SK-N-SH (cell line): Measurements from ENCODE around the gene DGLUCY. TPM values are rescaled to one million over a fixed set of nuclear protein-coding genes. Genes with fewer than 3 reads are reported as not detected.

Source experiments
- CTCF ChIA-PET: fragments of 300-600, 350-600 bp; formaldehyde crosslinking; extraction: SDS; loops from one replicate; lab custom pipeline; 2021; lab: Yijun Ruan, JAX
- POLR2A ChIA-PET: fragments of 350-600 bp; sonication (Branson Sonifier 250); formaldehyde crosslinking; extraction: SDS; loops from one replicate; lab custom pipeline; 2020; ENCODE audit warnings: antibody characterized with exemption, inconsistent platforms; lab: Yijun Ruan, JAX
- DNase-seq: peaks from one replicate; pipeline ENCODE4 v3.0.0; 2012
- H2AFZ ChIP-seq: fragments of 200-600 bp; sonication (generic); 2 replicates; pipeline ENCODE4 v1.8.1; 2016; ENCODE audit warnings: antibody characterized with exemption, mild to moderate bottlenecking, low read depth
- H3F3A ChIP-seq: fragments of 200-600 bp; sonication (generic); replicated peaks from 2 replicates; pipeline ENCODE3; 2016; ENCODE audit warnings: antibody characterized with exemption, mild to moderate bottlenecking; ENCODE audit not compliant: insufficient read depth
- H3K27ac ChIP-seq, 2 experiments: fragments of 200-500 bp in 1 of 2; fragments of 200-600 bp in 1 of 2; sonication (Bioruptor generic) in 1 of 2; sonication (generic), shearing (Covaris generic) in 1 of 2; 2 replicates each; pipeline versions ENCODE4 v1.5.1 to v1.6.1; 2014 to 2016; ENCODE audit warnings: low read depth in 2 of 2, inconsistent platforms in 1 of 2, low read length in 1 of 2, mild to moderate bottlenecking in 1 of 2, mixed read lengths in 1 of 2
- H3K27me3 ChIP-seq: fragments of 200-600 bp; sonication (generic), shearing (Covaris generic); 2 replicates; pipeline ENCODE4 v1.6.1; 2016; ENCODE audit warnings: mixed run types; ENCODE audit not compliant: insufficient read depth
- H3K36me3 ChIP-seq, 2 experiments: fragments of 200-500 bp in 1 of 2; fragments of 200-600 bp in 1 of 2; sonication (Bioruptor generic) in 1 of 2; sonication (generic) in 1 of 2; replicated peaks in 1 of 2; 2 replicates each; pipeline versions ENCODE3 to v1.5.1; 2014 to 2016; ENCODE audit warnings: low read length in 1 of 2, mild to moderate bottlenecking in 1 of 2; ENCODE audit not compliant: insufficient read depth in 2 of 2, control insufficient read depth in 1 of 2
- H3K4me1 ChIP-seq, 2 experiments: fragments of 200-500 bp in 1 of 2; fragments of 200-600 bp in 1 of 2; sonication (Bioruptor generic) in 1 of 2; sonication (generic), shearing (Covaris generic) in 1 of 2; 2 replicates each; pipeline versions ENCODE4 v1.5.1 to v1.6.1; 2014 to 2016; ENCODE audit warnings: low read depth in 1 of 2, low read length in 1 of 2, mixed run types in 1 of 2; ENCODE audit not compliant: insufficient read depth in 2 of 2, control insufficient read depth in 1 of 2
- H3K4me2 ChIP-seq: fragments of 200-600 bp; sonication (generic), shearing (Covaris generic); 2 replicates; pipeline ENCODE4 v1.6.1; 2017; ENCODE audit warnings: mixed run types
- H3K4me3 ChIP-seq, 2 experiments: fragments of 200-500 bp in 1 of 2; fragments of 200-600 bp in 1 of 2; sonication (Bioruptor generic) in 1 of 2; sonication (generic), shearing (Covaris generic) in 1 of 2; 2 replicates each; pipeline versions ENCODE4 v1.5.1 to v1.8.1; 2014 to 2016; ENCODE audit warnings: low read depth in 2 of 2, inconsistent platforms in 1 of 2, low read length in 1 of 2, mild to moderate bottlenecking in 1 of 2, mixed read lengths in 1 of 2, moderate library complexity in 1 of 2
- H3K79me2 ChIP-seq: fragments of 200-600 bp; sonication (generic); 2 replicates; pipeline ENCODE4 v1.8.1; 2017; ENCODE audit warnings: mild to moderate bottlenecking; ENCODE audit not compliant: insufficient read depth
- H3K9ac ChIP-seq: fragments of 200-600 bp; sonication (generic); 2 replicates; pipeline ENCODE4 v1.6.1; 2017; ENCODE audit warnings: mixed run types
- H3K9me2 ChIP-seq: fragments of 200-600 bp; sonication (generic); 2 replicates; pipeline ENCODE4 v1.6.1; 2017; ENCODE audit warnings: mixed run types
- H3K9me3 ChIP-seq: fragments of 200-600 bp; sonication (generic); 2 replicates; pipeline ENCODE4 v1.6.1; 2017; ENCODE audit warnings: mixed run types, mild to moderate bottlenecking, moderate library complexity
- H4K20me1 ChIP-seq: fragments of 200-600 bp; sonication (generic); 2 replicates; pipeline ENCODE4 v1.6.1; 2017; ENCODE audit warnings: mild to moderate bottlenecking, mixed run types; ENCODE audit not compliant: insufficient read depth
- CTCF ChIP-seq: fragments of 200-600 bp; sonication (generic); IDR thresholded peaks from 2 replicates; pipeline ENCODE4 v1.6.1; 2017; ENCODE audit warnings: antibody characterized with exemption, mild to moderate bottlenecking, moderate library complexity
- EP300 ChIP-seq, 2 experiments: IDR thresholded peaks; 2 replicates each; pipeline versions ENCODE4 v1.4.0 to v1.6.1; 2012; ENCODE audit warnings: borderline replicate concordance in 1 of 2, low read depth in 1 of 2, low read length in 1 of 2
- FOSL2 ChIP-seq: IDR thresholded peaks from 2 replicates; pipeline ENCODE4 v1.4.0; 2012; ENCODE audit warnings: low read depth, mild to moderate bottlenecking, moderate library complexity, borderline replicate concordance
- FOXJ3 ChIP-seq: sonication (generic); formaldehyde crosslinking; IDR thresholded peaks from 2 replicates; pipeline ENCODE4 v1.5.1; 2020; ENCODE audit warnings: mild to moderate bottlenecking, missing genetic modification reagents
- GABPA ChIP-seq: IDR thresholded peaks from 2 replicates; pipeline ENCODE4 v1.4.0; 2012; ENCODE audit warnings: low read depth, mild to moderate bottlenecking
- GATA2 ChIP-seq: sonication (generic); formaldehyde crosslinking; IDR thresholded peaks from 2 replicates; pipeline ENCODE4 v1.5.0; 2020; ENCODE audit warnings: mild to moderate bottlenecking, missing genetic modification reagents
- NFIC ChIP-seq: IDR thresholded peaks from 2 replicates; pipeline ENCODE4 v1.4.0; 2012; ENCODE audit warnings: borderline replicate concordance
- NRF1 ChIP-seq: IDR thresholded peaks from 2 replicates; pipeline ENCODE4 v1.6.1; 2012; ENCODE audit warnings: low read depth, mild to moderate bottlenecking, low read length
- POLR2AphosphoS5 ChIP-seq: IDR thresholded peaks from 2 replicates; pipeline ENCODE4 v1.6.1; 2012; ENCODE audit warnings: low read depth, low read length
- RAD21 ChIP-seq: IDR thresholded peaks from 2 replicates; pipeline ENCODE4 v1.6.1; 2012; ENCODE audit warnings: mild to moderate bottlenecking, low read length
- REST ChIP-seq: IDR thresholded peaks from 2 replicates; pipeline ENCODE4 v1.6.1; 2012; ENCODE audit warnings: mild to moderate bottlenecking, low read depth, low read length, moderate library complexity
- RXRA ChIP-seq: IDR thresholded peaks from 2 replicates; pipeline ENCODE4 v1.4.0; 2012; ENCODE audit warnings: low read depth, mild to moderate bottlenecking, borderline replicate concordance
- USF2 ChIP-seq: fragments of 150-350 bp; IDR thresholded peaks from 2 replicates; pipeline ENCODE4 v1.6.1; 2017; ENCODE audit warnings: antibody characterized with exemption, low read length, low read depth, borderline replicate concordance
- YY1 ChIP-seq: IDR thresholded peaks from 2 replicates; pipeline ENCODE4 v1.4.0; 2012; ENCODE audit warnings: low read depth, mild to moderate bottlenecking
- polyA plus RNA-seq, 3 experiments: library from polyadenylated mRNA; depleted of rRNA; stranded (reverse); fragments of >200 nt; gene quantifications; 2 replicates each; pipeline ENCODE4 v1.2.3, GENCODE V29; 2012

The DGLUCY gene
- polyA plus RNA-seq, 1 of the 3 experiments (the other 2 are of a cell fraction): 17.2 TPM

GRCh38 chr14:91184559-91184958 is 70.7 kb downstream of the DGLUCY start:
- H3K9me3 ChIP-seq: no peaks in the 10 kb centered on the region
- TF ChIP-seq EP300 (IDR thresholded peaks at IDR 0.05; ENCODE audit: borderline replicate concordance in 1 of 2, low read depth in 1 of 2, low read length in 1 of 2): no peak
- no peak for TF ChIP-seq USF2
- no peak for TF ChIP-seq NFIC
- no peak for TF ChIP-seq REST
- no peak for TF ChIP-seq FOXJ3 (CRISPR knock-in tag)
- TF ChIP-seq POLR2AphosphoS5: no peak
- no peak for TF ChIP-seq RAD21
- TF ChIP-seq CTCF: no peak
- TF ChIP-seq GABPA: no peak
- no peak for TF ChIP-seq NRF1
- TF ChIP-seq GATA2: no peak
- TF ChIP-seq YY1: no peak
- TF ChIP-seq RXRA: no peak
- no peak for TF ChIP-seq FOSL2
- no peaks in the 10 kb centered on the region for H3K79me2 ChIP-seq
- CTCF ChIA-PET: interaction anchor here (3.9 kb wide), 1 partner anchor 11 kb away, joined by 26 read pairs; no protein-coding TSS in a partner anchor
- H3K4me2 ChIP-seq: no peak overlapping the region
- no peaks in the 10 kb centered on the region for H3K9me2 ChIP-seq
- no peaks in the 10 kb centered on the region for H4K20me1 ChIP-seq
- H3K27ac ChIP-seq: no peak overlapping the region
- POLR2A ChIA-PET: no interaction called here
- no peak for DNase-seq
- no peak overlapping the region for H2AFZ ChIP-seq
- no peaks in the 10 kb centered on the region for H3K27me3 ChIP-seq
- peaks cover 0 to 13% of the 10 kb centered on the region in 2 experiments for H3K36me3 ChIP-seq
- H3K4me1 ChIP-seq: peaks cover 0 to 4% of the 10 kb centered on the region in 2 experiments; a peak in 1 of 4 replicates
- no peaks in the 10 kb centered on the region for H3F3A ChIP-seq
- no peak overlapping the region for H3K4me3 ChIP-seq
- no peak overlapping the region for H3K9ac ChIP-seq
